Right kidney (tissue), 1 donor: ENCODE results near the gene ATAD2B.

Source experiments
- DNase-seq: peaks from one replicate; pipeline ENCODE4 v3.0.0-alpha.2; 2016

Gene ATAD2B

GRCh38 chr2:23912054-23912453, 14.9 kb downstream of the ATAD2B start:
- no peak for DNase-seq

GRCh38 chr2:23905155-23905554, 21.8 kb downstream of the ATAD2B start:
- DNase-seq = no peak

- DNase-seq = no peak
These were observed 22.2 kb downstream of the ATAD2B start for GRCh38 chr2:23904692-23905091.

GRCh38 chr2:23904215-23904614, 22.7 kb downstream of the ATAD2B start:
- DNase-seq = no peak

GRCh38 chr2:23903034-23903433, 23.9 kb downstream of the ATAD2B start:
- DNase-seq = no peak

GRCh38 chr2:23901966-23902846, 24.7 kb downstream of the ATAD2B start:
- DNase-seq = no peak

GRCh38 chr2:23900541-23901322, 26.2 kb downstream of the ATAD2B start:
- no peak for DNase-seq

- no peak for DNase-seq
These were observed 26.8 kb downstream of the ATAD2B start for GRCh38 chr2:23900133-23900532.

- no peak for DNase-seq
These were observed 55.7 kb downstream of the ATAD2B start for GRCh38 chr2:23871206-23871605.

GRCh38 chr2:23867449-23867848, 59.5 kb downstream of the ATAD2B start:
- DNase-seq = no peak

GRCh38 chr2:23862716-23863426, 64.1 kb downstream of the ATAD2B start:
- DNase-seq = no peak

GRCh38 chr2:23861952-23862351, 65.0 kb downstream of the ATAD2B start:
- no peak for DNase-seq

- DNase-seq = no peak
These were observed 66.9 kb downstream of the ATAD2B start for GRCh38 chr2:23859983-23860382.

GRCh38 chr2:23859234-23859633, 67.7 kb downstream of the ATAD2B start:
- DNase-seq = no peak

- DNase-seq = no peak
These were observed 76.2 kb downstream of the ATAD2B start for GRCh38 chr2:23850564-23851256.

GRCh38 chr2:23844905-23845304, 82.0 kb downstream of the ATAD2B start:
- no peak for DNase-seq

- DNase-seq = no peak
These were observed 83.6 kb downstream of the ATAD2B start for GRCh38 chr2:23843051-23843976.

GRCh38 chr2:23839919-23840578, 86.9 kb downstream of the ATAD2B start:
- DNase-seq = no peak

GRCh38 chr2:23838996-23839395, 87.9 kb downstream of the ATAD2B start:
- no peak for DNase-seq

GRCh38 chr2:23838581-23838980, 88.3 kb downstream of the ATAD2B start:
- no peak for DNase-seq

GRCh38 chr2:23837871-23838270, 89.1 kb downstream of the ATAD2B start:
- no peak for DNase-seq
